NCI-H2196 (cell line): ENCODE measurements around the gene CCDC33.

Experiments used
- DNase-seq: peaks from one replicate; lab custom pipeline; 2025; ENCODE audit not compliant: unreplicated experiment; lab: John Stamatoyannopoulos, UW

Gene CCDC33

DNA sequence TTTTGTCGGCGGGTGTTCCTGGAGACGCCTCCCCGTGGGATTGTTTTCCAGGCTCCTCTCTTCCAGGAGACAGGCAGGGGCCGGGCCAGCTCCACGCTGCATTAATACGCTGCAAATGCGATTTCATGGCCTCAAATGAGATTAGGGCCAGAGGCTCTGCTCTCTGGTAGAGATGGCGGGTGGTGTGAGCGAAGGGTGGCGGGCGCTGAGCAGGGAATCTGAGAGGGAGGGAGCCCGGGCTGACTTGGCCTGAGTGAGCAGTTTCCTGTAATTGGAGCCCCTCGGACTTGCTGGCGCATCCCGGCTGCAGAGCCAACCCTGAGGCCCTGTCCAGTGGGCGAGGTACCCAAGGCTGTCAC, 7.4 kb upstream of the CCDC33 start:
- peak; percentile 39 for DNase-seq

DNA sequence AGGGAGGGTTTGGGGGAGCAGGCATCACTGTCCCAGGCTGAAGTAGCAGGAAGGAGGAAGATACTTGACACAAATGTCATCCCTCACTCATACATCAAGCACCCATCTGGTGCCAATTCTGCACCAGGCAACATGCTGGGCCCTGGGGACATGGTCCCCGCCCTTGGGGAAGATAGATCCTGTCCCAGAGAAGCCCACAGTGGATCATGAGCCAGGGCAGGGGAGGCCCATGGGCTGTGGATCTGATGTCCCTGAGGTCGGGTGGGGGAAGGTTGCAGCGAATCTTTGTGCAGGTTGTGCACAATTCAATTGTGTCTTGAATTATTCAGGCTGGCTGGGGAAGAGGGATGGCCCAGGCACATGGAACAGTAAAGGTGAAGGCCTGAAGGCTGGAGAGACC, 6.4 kb upstream of the CCDC33 start:
- DNase-seq = no peak

DNA sequence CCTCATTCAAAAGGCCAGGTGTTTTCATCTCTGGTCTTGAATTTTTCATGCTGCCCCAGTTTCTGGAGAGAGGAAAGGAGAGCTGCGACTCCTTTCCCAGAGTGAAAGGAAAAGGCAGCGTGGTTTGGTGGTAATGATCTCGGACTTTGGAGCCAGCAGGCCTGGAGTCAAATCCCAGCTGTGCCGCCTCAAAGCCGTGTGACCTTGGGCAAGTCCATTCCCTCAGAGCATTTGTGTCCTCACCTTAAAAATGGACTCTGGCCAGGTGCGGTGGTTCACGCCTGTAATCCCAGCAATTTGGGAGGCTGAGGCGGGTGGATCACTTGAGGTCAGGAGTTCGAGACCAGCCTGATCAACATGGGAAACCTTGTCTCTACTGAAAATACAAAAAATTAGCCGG, 4.7 kb upstream of the CCDC33 start:
- DNase-seq = no peak

DNA sequence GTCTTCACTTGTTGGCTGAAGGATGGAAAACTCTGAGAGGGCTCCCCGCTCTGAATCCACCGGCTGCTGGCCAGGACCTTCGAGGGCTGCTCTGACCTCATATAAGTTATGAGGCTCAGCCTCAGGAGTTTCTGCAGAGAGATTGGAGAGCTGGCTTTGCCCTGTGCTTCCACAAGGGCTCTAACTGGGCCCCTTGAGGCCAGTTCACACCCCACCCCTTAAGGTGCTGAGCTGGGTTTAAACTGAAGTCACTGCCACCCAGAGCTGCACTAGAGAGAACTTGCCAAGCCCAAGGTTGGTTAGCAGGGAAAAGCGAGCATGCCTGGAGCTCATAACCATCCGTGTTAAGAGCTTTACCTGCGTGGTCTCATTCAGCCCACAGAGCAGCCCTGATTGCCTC, 2.8 kb upstream of the CCDC33 start:
- DNase-seq = no peak

DNA sequence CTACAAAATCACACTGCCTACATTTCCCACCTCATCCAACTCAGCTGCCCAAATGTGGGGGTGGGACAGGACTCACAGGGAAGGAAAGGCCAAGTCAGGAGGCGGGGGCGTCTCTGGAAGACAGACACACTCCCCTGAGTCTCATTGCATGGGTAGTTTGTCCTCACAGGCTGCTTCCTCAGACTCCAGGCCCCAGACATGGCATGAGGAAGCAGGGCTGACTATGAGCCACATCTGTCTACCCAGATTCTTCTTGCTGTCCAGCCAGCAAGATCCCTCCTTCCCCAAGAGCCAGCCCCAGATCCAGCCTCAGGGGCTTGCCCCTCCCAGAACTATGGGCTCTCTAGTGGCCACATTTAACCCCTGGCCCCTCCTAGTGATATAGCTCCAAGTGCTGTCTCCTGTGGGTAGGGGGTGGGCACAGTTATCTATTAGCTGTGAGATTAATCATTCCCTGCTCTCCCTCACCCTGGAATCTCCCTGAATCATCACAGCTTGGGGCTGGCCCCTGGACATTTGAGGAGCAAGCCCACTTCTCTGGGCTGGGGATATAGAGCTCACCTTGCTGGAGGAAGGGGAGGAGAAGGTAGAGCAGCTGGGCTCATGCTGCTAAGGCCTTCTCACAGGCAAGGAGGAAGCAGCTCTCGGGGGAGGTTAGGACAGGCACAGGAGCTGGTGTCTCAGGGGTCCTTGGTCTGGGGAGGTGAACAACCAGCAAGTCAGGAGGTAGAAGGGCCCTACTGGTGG, 2.1 kb upstream of the CCDC33 start:
- DNase-seq = no peak

DNA sequence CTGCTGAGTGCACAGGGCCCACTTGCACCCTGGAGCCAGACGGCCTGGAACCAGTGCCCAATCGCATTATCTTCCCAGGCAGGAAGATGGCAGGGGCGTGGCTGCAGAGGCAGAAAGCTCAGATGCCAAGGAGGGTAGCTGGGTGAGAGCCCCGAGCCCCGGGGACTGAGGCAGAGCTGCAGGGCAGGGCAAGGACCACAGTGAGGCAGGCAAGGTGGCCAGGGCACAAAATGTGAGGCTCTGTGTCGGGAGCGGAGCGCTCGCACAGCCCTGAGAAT, 1.6 kb upstream of the CCDC33 start:
- DNase-seq = no peak

DNA sequence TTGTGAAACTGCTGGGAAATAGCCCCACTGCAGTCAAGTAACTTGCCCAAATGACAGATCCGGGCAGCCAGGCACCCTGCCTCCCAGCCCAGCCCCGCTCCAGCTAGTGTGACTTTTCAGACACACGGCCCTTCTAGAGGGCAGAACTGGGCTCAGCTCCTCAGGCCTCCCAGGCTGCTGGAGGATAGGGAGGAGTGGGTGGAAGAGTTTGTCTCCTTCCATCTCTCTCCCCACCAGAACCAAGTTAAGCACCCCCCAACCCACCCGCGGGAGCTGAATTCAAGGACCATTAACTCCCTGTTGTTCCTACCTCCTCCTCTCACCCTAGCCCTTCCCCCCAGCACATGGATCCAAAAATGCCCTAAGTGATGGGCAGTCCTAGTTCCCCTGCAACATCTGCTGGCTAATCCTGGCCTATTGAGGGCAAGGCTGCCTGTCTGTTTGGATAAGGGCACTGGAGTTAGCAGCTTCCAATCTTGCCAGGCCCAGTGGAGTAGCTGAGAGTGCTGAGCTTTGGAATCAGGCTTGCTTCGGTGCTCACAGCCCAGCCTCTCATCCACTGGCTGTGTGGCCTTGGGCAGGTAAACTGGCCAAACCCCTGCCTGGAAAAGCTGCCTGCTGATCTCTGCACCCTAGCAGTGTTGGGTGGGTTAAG, 3.1 kb downstream of the CCDC33 start:
- DNase-seq = peak; percentile 42

DNA sequence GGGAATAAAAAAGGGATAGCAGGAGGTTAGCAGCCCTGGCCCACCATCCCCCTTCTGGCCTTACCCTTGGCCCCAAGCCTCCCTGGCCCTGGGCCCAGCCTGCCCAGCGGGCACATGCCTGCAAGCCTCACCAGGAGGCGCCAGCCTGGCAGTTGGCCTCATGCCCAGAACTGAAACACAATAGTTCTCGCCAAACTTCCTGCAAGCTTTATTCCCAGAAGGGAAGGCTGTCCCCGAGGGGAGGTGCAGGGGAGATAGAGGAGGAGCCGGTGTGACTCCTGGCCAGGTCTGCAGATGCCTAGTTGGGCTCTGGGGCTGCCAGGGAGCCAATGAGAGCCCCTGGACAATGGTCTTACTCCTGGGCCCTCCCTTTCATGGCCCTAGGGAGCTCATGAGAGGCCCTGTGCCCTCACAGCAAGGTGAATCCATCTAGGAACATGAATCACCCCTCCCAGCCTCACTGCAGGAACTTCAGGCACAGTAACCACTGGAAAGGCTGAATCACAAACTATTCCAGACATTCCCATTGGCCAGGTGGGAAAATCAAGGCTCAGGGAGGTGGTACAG, 4.0 kb downstream of the CCDC33 start:
- peak; percentile 95 for DNase-seq

DNA sequence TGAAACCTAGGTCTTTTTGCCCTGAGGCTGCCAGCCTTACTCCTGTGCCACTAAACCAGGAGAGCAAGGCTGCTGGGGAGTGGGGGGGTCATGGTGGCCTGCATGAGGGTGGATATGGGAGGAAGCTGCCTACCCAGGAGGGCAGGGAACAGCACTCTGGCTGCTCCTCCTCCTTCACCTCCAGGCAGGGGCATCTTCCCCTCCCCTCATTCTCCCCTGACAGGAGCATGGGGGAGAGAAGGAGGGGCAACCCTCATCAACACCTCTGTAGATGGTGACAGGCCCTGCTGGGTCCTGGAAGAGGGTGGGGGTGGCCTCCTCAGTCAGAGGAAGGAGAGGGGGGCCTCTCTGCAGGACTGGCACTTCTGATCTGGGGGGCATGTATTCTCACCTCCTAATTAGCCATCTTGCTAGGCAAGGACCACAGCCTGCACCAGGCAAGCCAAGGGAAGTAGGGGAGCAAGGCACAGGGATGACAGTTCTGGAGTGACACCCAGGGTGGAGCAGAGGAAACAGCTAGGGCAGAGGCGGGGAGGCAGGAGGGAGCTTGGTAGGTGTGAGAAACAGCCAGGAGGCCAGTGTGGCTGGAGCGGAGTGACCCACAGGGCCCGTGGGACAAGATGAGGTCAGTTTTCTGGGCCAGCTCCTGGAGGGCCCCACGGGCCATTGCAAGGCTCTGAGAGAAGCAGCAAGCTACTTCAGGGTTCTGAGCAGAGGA, 4.9 kb downstream of the CCDC33 start:
- no peak for DNase-seq

DNA sequence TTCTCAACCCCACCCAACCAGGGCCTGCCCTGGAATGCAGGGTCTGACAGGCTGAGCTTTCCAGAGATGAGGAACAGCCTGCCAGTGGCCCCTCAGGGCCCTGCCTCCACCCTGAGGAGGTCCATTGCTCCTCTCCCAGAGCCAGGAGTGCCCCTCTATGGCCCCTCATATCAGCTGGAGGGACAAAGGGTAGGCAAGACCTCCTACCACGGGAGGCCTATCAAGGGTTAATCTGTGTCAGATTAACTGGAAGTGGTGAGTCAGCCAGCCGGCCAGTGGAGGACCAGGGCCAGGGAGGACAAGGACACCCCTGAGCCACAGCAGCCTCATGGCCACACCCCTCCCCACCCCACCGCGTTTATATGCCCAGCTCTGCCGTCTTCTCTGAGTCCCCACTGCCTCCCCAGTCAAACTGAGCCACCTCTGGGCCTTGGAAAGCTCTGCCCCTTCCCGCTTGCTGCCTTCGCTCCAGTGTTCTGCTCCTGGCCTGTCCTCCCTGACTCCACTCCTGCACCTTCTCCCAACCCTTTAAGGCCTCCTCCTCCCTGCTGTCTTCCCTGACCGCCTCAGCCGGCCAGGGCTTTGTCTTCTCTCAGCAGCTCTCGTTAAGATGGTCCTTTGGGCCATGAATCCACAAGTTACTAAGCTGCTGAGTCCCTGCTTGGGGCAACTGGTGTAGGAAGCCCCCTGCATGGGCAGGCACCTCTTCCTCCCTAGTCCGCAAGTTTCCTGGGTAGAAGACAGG, 6.5 kb downstream of the CCDC33 start:
- DNase-seq = peak; percentile 13

DNA sequence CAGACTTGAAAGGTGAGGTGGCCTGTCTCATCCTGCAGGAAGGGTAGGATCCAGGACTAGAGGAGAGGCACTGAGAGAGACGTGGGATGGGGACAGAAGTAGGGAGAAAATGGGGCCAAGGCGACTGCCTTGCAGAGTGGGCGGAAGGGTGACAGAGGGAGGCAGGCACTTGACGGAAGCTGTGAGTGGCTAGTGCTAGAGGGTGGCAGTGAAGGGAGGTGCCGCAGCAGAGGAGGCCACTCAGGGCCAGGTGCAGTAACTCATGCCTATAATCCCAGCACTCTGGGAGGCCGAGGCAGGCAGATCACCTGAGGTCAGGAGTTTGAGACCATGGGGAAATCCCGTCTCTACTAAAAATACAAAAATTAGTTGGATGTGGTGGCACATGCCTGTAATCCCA, 7.3 kb downstream of the CCDC33 start:
- DNase-seq = peak; percentile 16

DNA sequence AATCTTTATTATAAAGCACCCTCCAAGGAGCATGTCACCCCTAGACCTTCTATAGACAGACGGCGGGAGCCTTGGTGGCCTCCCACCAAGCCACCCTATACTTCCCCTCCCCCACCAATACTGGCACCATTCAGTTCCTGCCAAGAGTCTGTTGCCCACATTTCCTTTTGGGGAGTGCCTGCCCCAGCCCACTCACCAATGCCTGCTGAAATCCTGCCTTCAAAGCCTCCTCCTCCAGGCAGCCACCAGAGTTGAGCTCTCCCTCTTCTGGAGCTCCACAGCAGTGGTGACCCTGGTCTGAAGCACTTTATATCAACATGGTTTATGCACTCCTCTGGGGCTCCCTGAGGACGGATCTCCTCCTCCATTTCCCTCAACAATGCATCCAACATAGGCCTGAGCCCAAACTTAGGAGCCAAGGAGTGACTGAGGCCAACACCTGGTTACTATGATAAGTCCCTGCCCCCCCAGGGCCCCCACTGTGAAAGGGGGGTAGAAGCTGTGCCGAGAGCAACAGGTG, 8.8 kb downstream of the CCDC33 start:
- no peak for DNase-seq

DNA sequence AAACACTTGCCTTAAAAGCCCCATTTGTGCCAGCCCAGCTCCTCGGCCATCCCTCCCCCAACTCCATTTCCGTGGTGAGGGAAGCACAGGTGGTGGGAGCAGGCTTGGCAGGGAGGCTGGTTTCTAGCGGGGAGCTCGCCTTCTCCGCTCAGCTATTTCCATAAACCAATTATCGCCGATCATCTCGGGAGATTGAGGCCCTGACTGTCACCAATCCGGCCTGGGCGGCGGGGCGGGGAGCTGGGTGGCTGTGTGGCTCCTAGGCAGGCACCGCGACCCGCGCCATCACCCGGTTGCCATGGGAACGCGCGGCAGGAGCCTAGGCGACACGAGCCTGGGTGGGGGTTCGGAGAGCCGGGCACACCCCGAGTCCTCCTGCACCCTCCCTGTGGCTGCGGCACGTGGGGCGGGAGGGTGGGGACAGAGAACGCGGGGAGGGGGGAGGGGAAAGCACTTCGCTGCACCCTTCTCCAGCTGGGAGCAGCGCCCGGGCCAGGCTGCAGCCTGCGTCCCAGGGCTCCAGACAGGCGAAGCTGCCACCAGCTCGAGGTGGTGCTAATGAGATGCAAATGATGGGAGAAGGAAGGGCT, 9.3 kb downstream of the CCDC33 start:
- DNase-seq = peak; percentile 85

DNA sequence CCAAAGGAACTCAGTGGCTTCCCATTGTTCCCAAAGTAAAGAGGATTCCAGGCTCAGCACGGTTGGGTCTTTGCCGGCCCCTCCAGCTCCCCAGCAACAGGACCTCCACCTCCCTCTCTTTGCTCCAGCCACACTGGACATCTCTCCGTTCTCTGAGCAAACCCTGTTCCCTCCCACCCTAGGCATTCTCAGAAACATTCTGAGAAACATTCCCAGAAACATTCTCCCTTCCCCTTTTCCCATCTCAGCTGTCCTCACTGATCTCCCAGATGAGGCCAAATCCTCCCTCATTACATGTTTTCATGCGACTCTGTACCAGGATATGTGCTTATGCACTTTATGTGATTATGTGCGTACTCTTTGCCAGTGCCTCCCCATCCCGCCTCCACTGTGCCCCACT, 14.1 kb downstream of the CCDC33 start:
- DNase-seq = no peak

DNA sequence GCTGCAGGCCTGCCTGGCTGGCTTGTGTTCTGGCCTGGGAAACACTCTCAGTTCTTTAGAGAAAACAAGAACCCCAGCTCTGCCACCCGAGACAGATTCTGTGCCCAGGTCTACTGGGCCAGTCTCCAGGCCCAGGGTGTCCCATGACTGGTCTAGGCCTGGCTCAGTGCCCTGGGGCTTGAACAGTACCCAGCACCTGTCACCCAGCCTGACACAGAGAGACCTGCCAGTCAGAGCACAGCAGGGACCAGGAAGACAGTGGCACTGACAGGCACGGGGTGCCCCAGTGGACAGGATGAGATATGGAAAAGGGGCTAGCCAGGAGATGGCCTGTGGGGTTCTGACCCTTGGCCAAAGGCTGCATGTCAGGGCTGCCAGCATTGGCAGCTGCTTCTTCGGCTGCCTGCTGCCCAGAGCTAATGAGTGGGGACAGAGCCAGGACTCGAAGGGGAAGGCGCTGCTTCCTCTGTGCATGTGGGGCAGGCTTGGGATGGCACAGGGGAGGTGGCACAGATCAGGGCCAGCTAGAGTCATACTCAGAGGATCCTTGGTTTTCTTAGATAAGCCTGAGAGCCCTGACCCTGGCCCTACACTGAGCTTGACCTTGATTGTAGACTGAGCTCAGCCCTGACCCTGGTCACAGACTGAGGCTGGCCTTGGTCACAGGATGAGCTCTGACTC, 15.1 kb downstream of the CCDC33 start:
- peak; percentile 66 for DNase-seq

DNA sequence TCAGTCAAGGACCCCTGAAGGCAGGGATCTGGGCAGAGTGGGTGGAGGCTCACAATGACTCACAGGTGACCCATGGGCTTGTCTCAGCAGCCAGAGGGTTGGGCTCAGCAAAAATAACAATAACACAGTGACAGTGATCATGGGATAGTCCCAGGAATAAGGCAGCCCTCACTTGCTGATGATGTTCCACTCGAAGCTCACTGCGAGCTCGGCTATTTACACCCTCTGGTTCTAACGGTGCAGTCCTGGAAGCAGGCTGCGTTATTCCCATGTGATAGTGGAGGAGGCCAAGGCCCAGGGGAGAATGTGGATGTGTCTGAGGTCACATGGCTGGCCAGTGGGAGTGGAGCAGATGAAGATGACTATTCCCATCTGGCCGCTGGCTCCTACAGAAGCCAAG, 16.2 kb downstream of the CCDC33 start:
- DNase-seq = no peak

DNA sequence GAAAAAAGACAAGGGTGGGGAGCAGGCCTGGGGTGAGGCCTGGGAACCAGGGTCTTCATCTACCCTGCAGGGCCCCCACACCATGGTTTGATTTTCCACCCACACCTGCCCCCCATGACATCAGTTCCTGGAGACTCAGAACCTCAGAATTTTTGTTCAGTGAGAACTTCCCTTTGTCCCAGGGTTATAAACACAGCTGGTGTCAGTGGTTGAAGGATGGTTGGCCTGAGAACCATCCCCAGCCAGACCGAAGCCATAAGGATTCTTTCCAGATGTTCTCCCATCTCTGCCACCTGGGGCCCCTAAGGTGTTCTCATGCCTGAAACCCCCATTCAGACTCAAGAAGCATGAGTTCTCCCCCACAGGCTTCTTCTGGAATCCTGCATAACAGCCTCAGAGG, 16.6 kb downstream of the CCDC33 start:
- DNase-seq = no peak

DNA sequence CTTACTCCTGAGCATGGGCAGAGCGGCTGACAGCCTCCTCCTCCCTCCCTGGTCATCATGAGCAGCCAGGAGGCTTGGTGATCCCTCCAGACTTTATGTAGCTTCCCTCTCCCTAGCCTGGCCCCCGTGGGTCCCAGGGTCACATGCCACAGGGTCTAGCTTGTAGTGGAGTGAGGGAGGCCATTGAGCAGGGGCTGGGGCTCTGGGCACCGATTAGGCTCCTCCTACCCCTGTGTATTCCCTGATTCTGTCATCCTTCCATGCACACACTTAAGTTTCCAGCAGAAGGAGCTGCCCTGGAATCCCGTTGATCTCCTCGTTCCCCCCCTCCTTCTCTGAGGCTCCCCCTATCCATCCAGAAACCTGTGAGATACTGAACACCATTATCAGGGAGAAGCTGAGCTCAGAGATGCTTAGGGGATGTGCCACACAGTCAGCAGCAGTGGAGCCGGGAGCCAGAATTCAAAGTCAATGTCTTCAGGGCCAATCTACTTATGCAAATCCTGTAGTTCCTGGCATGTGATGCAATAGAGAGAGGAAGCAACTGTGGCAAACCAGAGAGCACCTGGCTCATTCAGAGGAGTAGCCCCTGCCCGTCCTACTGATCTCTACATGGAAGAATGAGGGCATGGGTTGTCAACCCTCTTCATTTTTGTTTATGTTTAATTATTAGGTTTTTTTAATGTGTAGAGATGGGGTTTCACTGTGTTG, 17.2 kb downstream of the CCDC33 start:
- DNase-seq = no peak

DNA sequence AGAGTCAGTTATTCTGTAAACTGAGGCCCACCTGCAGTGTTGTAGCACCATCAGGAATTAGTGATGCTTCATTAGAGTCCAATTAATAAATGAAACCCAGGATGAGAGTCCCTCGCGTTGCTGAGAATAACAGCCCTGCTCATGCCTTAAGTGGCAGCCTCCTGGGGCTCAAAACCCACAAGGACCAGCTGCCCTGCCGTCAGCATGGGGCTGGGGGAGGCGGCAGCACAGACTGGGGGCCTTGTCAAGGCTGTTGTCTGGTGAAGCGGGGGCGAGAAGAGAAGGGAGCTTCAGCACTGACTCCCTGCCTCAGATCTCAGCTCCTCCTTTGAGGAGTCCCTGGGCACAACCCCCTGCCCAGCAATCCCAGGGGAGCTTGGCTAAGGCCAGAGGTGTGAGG, 21.0 kb downstream of the CCDC33 start:
- DNase-seq = no peak

DNA sequence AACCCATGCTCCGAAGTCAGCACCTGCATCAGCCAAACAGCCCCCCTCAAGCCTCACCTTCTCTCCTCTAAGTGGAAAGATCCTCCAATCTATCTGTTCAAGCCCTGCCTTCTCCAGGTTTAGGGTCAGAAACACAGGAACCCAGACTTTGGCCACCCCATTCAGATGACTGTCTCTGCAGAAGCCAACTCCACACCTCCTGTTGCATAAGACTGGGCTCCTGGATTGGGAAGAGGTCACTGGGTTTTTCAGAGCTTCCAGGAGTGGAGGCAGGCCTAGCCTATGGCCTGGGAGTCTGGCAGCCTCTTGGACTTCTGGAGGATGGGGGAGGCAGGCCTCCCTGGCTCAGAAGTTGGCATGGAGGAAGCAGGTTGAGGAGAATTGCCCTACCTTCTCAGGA, 21.5 kb downstream of the CCDC33 start:
- DNase-seq = no peak
